ENCODE results near the gene SWI5. TPM values are rescaled to one million over a fixed set of nuclear protein-coding genes. Genes with fewer than 3 reads are reported as not detected.

The SWI5 gene
- total RNA-seq, 1 experiment from 2014 or later: 63.1 TPM

GRCh38 chr9:128333451-128333869 lies 57.4 kb downstream of the SWI5 start:
- Histone ChIP-seq H3K4me3 (ENCODE audit: low read length) (no peak overlapping the region), H3K27me3 (ENCODE audit: low read length) (no peaks in the 10 kb centered on the region), H3K9me3 (ENCODE audit: low read length) (no peaks in the 10 kb centered on the region), H3K9ac (ENCODE audit: low read length) (no peak overlapping the region), H3K4me2 (ENCODE audit: low read length) (no peak overlapping the region), H3K4me1 (ENCODE audit: insufficient read depth, low read length) (no peaks in the 10 kb centered on the region), H3K79me2 (ENCODE audit: low read length) (no peaks in the 10 kb centered on the region), H3F3A (ENCODE audit: low read length, unreplicated experiment) (no peaks in the 10 kb centered on the region), H3K9me2 (replicated peaks; ENCODE audit: low read length) (no peaks in the 10 kb centered on the region), H3K27ac (ENCODE audit: low read length) (no peak overlapping the region), H2AFZ (ENCODE audit: low read length) (no peak overlapping the region), H4K20me1 (ENCODE audit: low read length) (no peaks in the 10 kb centered on the region), H3K36me3 (ENCODE audit: low read depth, low read length) (no peaks in the 10 kb centered on the region)
- DNase-seq (no peak), ATAC-seq (no peak)
- ChIA-PET POLR2A (ENCODE audit: unreplicated experiment) (no interaction called here), CTCF (no interaction called here)
- BruUV-seq (replicated peaks): no TSS peak
- intact Hi-C loops (cut with micrococcal nuclease): no loop called here
- TF ChIP-seq EZH2phosphoT487 (IDR thresholded peaks at IDR 0.05; ENCODE audit: borderline replicate concordance, low read length): no peak
- TF ChIP-seq EZH2 (IDR thresholded peaks at IDR 0.05; ENCODE audit: low read length, unreplicated experiment): no peak
- TF ChIP-seq CTCF (conservative IDR thresholded peaks at IDR 0.05; ENCODE audit: low read depth, low read length): no peak

GRCh38 chr9:128335161-128335560 lies 59.1 kb downstream of the SWI5 start:
- H3K27ac ChIP-seq (ENCODE audit: low read length): no peak overlapping the region
- DNase-seq (no peak), ATAC-seq (no peak)
- H3K9me2 ChIP-seq (replicated peaks; ENCODE audit: low read length): no peaks in the 10 kb centered on the region
- no peaks in the 10 kb centered on the region for H4K20me1 ChIP-seq (ENCODE audit: low read length)
- H3K79me2 ChIP-seq (ENCODE audit: low read length): no peaks in the 10 kb centered on the region
- no peaks in the 10 kb centered on the region for H3K36me3 ChIP-seq (ENCODE audit: low read depth, low read length)
- H3K4me1 ChIP-seq (ENCODE audit: insufficient read depth, low read length): no peaks in the 10 kb centered on the region
- no TSS peak for BruUV-seq (replicated peaks)
- ChIA-PET CTCF (no interaction called here), POLR2A (ENCODE audit: unreplicated experiment) (no interaction called here)
- no peak overlapping the region for H3K4me2 ChIP-seq (ENCODE audit: low read length)
- TF ChIP-seq CTCF (conservative IDR thresholded peaks at IDR 0.05; ENCODE audit: low read depth, low read length) (no peak), EZH2 (IDR thresholded peaks at IDR 0.05; ENCODE audit: low read length, unreplicated experiment) (no peak), EZH2phosphoT487 (IDR thresholded peaks at IDR 0.05; ENCODE audit: borderline replicate concordance, low read length) (no peak)
- no peaks in the 10 kb centered on the region for H3F3A ChIP-seq (ENCODE audit: low read length, unreplicated experiment)
- no peak overlapping the region for H3K4me3 ChIP-seq (ENCODE audit: low read length)
- no peak overlapping the region for H3K9ac ChIP-seq (ENCODE audit: low read length)
- intact Hi-C loops (cut with micrococcal nuclease): no loop called here
- no peak overlapping the region for H2AFZ ChIP-seq (ENCODE audit: low read length)
- H3K27me3 ChIP-seq (ENCODE audit: low read length): no peaks in the 10 kb centered on the region
- no peaks in the 10 kb centered on the region for H3K9me3 ChIP-seq (ENCODE audit: low read length)

GRCh38 chr9:128335914-128336313 lies 59.8 kb downstream of the SWI5 start:
- Histone ChIP-seq H3K9me3 (ENCODE audit: low read length) (no peaks in the 10 kb centered on the region), H3K79me2 (ENCODE audit: low read length) (no peaks in the 10 kb centered on the region), H3K9me2 (replicated peaks; ENCODE audit: low read length) (no peaks in the 10 kb centered on the region), H3K9ac (ENCODE audit: low read length) (no peak overlapping the region), H2AFZ (ENCODE audit: low read length) (no peak overlapping the region), H3K27me3 (ENCODE audit: low read length) (no peaks in the 10 kb centered on the region), H3K4me1 (ENCODE audit: insufficient read depth, low read length) (no peaks in the 10 kb centered on the region), H3K27ac (ENCODE audit: low read length) (no peak overlapping the region), H4K20me1 (ENCODE audit: low read length) (no peaks in the 10 kb centered on the region), H3K4me2 (ENCODE audit: low read length) (no peak overlapping the region), H3F3A (ENCODE audit: low read length, unreplicated experiment) (no peaks in the 10 kb centered on the region), H3K4me3 (ENCODE audit: low read length) (no peak overlapping the region), H3K36me3 (ENCODE audit: low read depth, low read length) (no peaks in the 10 kb centered on the region)
- intact Hi-C loops (cut with micrococcal nuclease): no loop called here
- no TSS peak for BruUV-seq (replicated peaks)
- ATAC-seq: no peak
- TF ChIP-seq EZH2 (IDR thresholded peaks at IDR 0.05; ENCODE audit: low read length, unreplicated experiment): no peak
- TF ChIP-seq CTCF (conservative IDR thresholded peaks at IDR 0.05; ENCODE audit: low read depth, low read length): no peak
- TF ChIP-seq EZH2phosphoT487 (IDR thresholded peaks at IDR 0.05; ENCODE audit: borderline replicate concordance, low read length): no peak
- ChIA-PET CTCF (interaction anchor here (0.6 kb wide), 1 partner anchor 35 kb away, joined by 4 read pairs; the partner anchor contains the start of gene URM1), POLR2A (ENCODE audit: unreplicated experiment) (no interaction called here)
- DNase-seq: no peak
